Measurements from ENCODE around the gene ASB6. TPM values are rescaled to one million over a fixed set of nuclear protein-coding genes. Genes with fewer than 3 reads are reported as not detected.

The ASB6 gene
- total RNA-seq, 1 experiment from 2014 or later: 20.0 TPM

GRCh38 chr9:129677456-129677855, 35.5 kb upstream of the ASB6 start:
- ATAC-seq (peak; percentile 49), DNase-seq (ENCODE audit: low spot score) (no peak)
- Mint-ChIP-seq H3K27ac (no peak overlapping the region), H3K4me1 (peaks cover 9% of the 10 kb centered on the region; the same call in 1 of the 2 replicates), H3K36me3 (no peaks in the 10 kb centered on the region), H3K9me3 (no peaks in the 10 kb centered on the region), H3K27me3 (ENCODE audit: low read depth) (no peaks in the 10 kb centered on the region; the same call in 1 of the 2 replicates), H3K4me3 (no peak overlapping the region)
- no peak for TF ChIP-seq ESRRA (CRISPR knock-in tag; IDR thresholded peaks at IDR 0.05; ENCODE audit: borderline replicate concordance)
- no peak for TF ChIP-seq ELF4 (CRISPR knock-in tag; IDR thresholded peaks at IDR 0.05; ENCODE audit: low read depth)
- TF ChIP-seq EMX1 (CRISPR knock-in tag; IDR thresholded peaks at IDR 0.05): no peak
- no peak for TF ChIP-seq ZNF121 (CRISPR knock-in tag; IDR thresholded peaks at IDR 0.05)
- TF ChIP-seq ZNF263 (CRISPR knock-in tag; IDR thresholded peaks at IDR 0.05; ENCODE audit: low read depth): no peak
- TF ChIP-seq RELA (CRISPR knock-in tag; IDR thresholded peaks at IDR 0.05; ENCODE audit: borderline replicate concordance): no peak
- CTCF ChIA-PET: interaction anchor here (1.1 to 2.4 kb wide), 7 partner anchors 12 to 60 kb away, joined by 4 to 10 read pairs (median 6); partner anchors contain the start of genes ASB6, NTMT1 and PRRX2
- POLR2A ChIA-PET: no interaction called here

GRCh38 chr9:129676975-129677374, 35.0 kb upstream of the ASB6 start:
- CTCF ChIA-PET: interaction anchor here (1.1 to 2.4 kb wide), 7 partner anchors 11 to 61 kb away, joined by 4 to 10 read pairs (median 6); partner anchors contain the start of genes ASB6, NTMT1 and PRRX2
- no peaks in the 10 kb centered on the region; the same call in 1 of the 2 replicates for H3K27me3 Mint-ChIP-seq (ENCODE audit: low read depth)
- POLR2A ChIA-PET: no interaction called here
- no peaks in the 10 kb centered on the region for H3K36me3 Mint-ChIP-seq
- no peak overlapping the region for H3K4me3 Mint-ChIP-seq
- peak; percentile 55 for ATAC-seq
- H3K4me1 Mint-ChIP-seq: peaks cover 9% of the 10 kb centered on the region; the same call in 1 of the 2 replicates
- H3K27ac Mint-ChIP-seq: no peak overlapping the region
- no peak for TF ChIP-seq SP1 (CRISPR knock-in tag; conservative IDR thresholded peaks at IDR 0.05)
- no peak for TF ChIP-seq ZNF263 (CRISPR knock-in tag; IDR thresholded peaks at IDR 0.05; ENCODE audit: low read depth)
- no peak for TF ChIP-seq NR1H2 (CRISPR knock-in tag; IDR thresholded peaks at IDR 0.05)
- DNase-seq (ENCODE audit: low spot score): no peak
- no peaks in the 10 kb centered on the region for H3K9me3 Mint-ChIP-seq

GRCh38 chr9:129676287-129676686, 34.3 kb upstream of the ASB6 start:
- ChIA-PET CTCF (interaction anchor here (0.6 to 2.4 kb wide), 4 partner anchors 14 to 62 kb away, joined by 3 to 10 read pairs (median 6); partner anchors contain the start of gene ASB6), POLR2A (interaction anchor here (0.6 kb wide), 1 partner anchor 86 kb away, joined by 7 read pairs; no protein-coding TSS in a partner anchor)
- ATAC-seq (no peak), DNase-seq (ENCODE audit: low spot score) (no peak)
- H3K36me3 Mint-ChIP-seq: no peaks in the 10 kb centered on the region
- no peaks in the 10 kb centered on the region; the same call in 1 of the 2 replicates for H3K27me3 Mint-ChIP-seq (ENCODE audit: low read depth)
- TF ChIP-seq ATF2 (CRISPR knock-in tag; IDR thresholded peaks at IDR 0.05; ENCODE audit: borderline replicate concordance, low read depth) (no peak), ZNF219 (CRISPR knock-in tag; IDR thresholded peaks at IDR 0.05; ENCODE audit: borderline replicate concordance) (no peak), ZNF416 (CRISPR knock-in tag; IDR thresholded peaks at IDR 0.05) (no peak), ARID4B (CRISPR knock-in tag; IDR thresholded peaks at IDR 0.05; ENCODE audit: borderline replicate concordance) (no peak)
- H3K27ac Mint-ChIP-seq: no peak overlapping the region
- H3K4me1 Mint-ChIP-seq: peaks cover 9% of the 10 kb centered on the region; the same call in 1 of the 2 replicates
- H3K9me3 Mint-ChIP-seq: no peaks in the 10 kb centered on the region
- H3K4me3 Mint-ChIP-seq: no peak overlapping the region

GRCh38 chr9:129675620-129676019, 33.7 kb upstream of the ASB6 start:
- Mint-ChIP-seq H3K4me3 (no peak overlapping the region), H3K36me3 (no peaks in the 10 kb centered on the region), H3K9me3 (no peaks in the 10 kb centered on the region), H3K27me3 (ENCODE audit: low read depth) (no peaks in the 10 kb centered on the region; the same call in 1 of the 2 replicates), H3K27ac (no peak overlapping the region), H3K4me1 (peaks cover 12% of the 10 kb centered on the region; the same call in 1 of the 2 replicates)
- ChIA-PET POLR2A (no interaction called here), CTCF (interaction anchor here (0.6 to 2.4 kb wide), 2 partner anchors 13 to 62 kb away, joined by 3 to 10 read pairs; no protein-coding TSS in a partner anchor)
- DNase-seq (ENCODE audit: low spot score) (no peak), ATAC-seq (no peak)
- TF ChIP-seq ZBTB21 (CRISPR knock-in tag; IDR thresholded peaks at IDR 0.05; ENCODE audit: borderline replicate concordance) (no peak), SOX15 (CRISPR knock-in tag; IDR thresholded peaks at IDR 0.05) (no peak), ATF1 (CRISPR knock-in tag; IDR thresholded peaks at IDR 0.05) (no peak), ZNF138 (CRISPR knock-in tag; conservative IDR thresholded peaks at IDR 0.05) (no peak), GTF2I (CRISPR knock-in tag; conservative IDR thresholded peaks at IDR 0.05) (no peak), USF2 (CRISPR knock-in tag; IDR thresholded peaks at IDR 0.05) (no peak), TEAD1 (CRISPR knock-in tag; IDR thresholded peaks at IDR 0.05) (no peak), MXD4 (CRISPR knock-in tag; IDR thresholded peaks at IDR 0.05; ENCODE audit: borderline replicate concordance) (no peak), ETV6 (CRISPR knock-in tag; IDR thresholded peaks at IDR 0.05) (no peak)
